PFSK-1 (cell line): Measurements from ENCODE around the gene RPS3A.

Experiments
- REST ChIP-seq, 2 experiments: IDR thresholded peaks; 2 replicates each; pipeline versions ENCODE4 v1.6.1 to v1.8.0; 2011 to 2012; ENCODE audit warnings: low read depth in 2 of 2, low read length in 2 of 2, control low read depth in 1 of 2, inconsistent platforms in 1 of 2, mild to moderate bottlenecking in 1 of 2, moderate library complexity in 1 of 2; ENCODE audit not compliant: insufficient read depth in 1 of 2
- TAF1 ChIP-seq: IDR thresholded peaks from 2 replicates; pipeline ENCODE4 v1.6.1; 2012; ENCODE audit warnings: low read length, control low read depth, borderline replicate concordance; ENCODE audit not compliant: insufficient read depth

GRCh38 chr4:151114986-151115385, 15.6 kb downstream of the RPS3A start:
- TF ChIP-seq REST (IDR thresholded peaks at IDR 0.05; ENCODE audit: insufficient read depth in 1 of 2, low read depth in 2 of 2, low read length in 2 of 2) = no peak
- no peak for TF ChIP-seq TAF1
